Measurements from ENCODE around the gene SRSF11. TPM values are rescaled to one million over a fixed set of nuclear protein-coding genes. Genes with fewer than 3 reads are reported as not detected.

The SRSF11 gene
- total RNA-seq, 1 donor from 2014 or later, result 146 TPM

DNA sequence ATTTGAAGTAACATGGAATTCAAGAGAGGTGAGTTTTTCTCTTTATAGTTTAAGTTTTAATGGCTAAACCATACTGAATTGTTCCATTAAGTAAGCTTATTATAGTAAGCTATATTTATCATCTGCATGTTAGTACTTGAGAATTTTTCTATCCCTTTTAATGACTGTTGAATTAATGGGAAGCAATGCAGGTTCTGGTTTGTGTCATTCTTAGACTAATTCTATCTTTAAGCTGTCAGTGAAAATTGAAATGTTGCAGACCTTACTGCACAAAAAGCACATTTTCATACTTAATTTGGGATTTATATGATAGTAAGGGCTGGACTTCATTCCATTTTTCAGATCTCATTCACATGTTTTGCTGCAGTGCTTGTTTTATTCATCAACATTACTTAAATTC, 25.9 kb downstream of the SRSF11 start:
- Histone ChIP-seq H3K4me3 (no peak overlapping the region), H3K27me3 (no peaks in the 10 kb centered on the region), H3K4me1 (no peaks in the 10 kb centered on the region), H3K27ac (no peak overlapping the region), H3K36me3 (peaks cover 100% of the 10 kb centered on the region), H3K9me3 (no peaks in the 10 kb centered on the region)
- DNase-seq (no peak), ATAC-seq (no peak)
- intact Hi-C loops (cut with DNase I), result no loop called here
- TF ChIP-seq, protein P1, sequence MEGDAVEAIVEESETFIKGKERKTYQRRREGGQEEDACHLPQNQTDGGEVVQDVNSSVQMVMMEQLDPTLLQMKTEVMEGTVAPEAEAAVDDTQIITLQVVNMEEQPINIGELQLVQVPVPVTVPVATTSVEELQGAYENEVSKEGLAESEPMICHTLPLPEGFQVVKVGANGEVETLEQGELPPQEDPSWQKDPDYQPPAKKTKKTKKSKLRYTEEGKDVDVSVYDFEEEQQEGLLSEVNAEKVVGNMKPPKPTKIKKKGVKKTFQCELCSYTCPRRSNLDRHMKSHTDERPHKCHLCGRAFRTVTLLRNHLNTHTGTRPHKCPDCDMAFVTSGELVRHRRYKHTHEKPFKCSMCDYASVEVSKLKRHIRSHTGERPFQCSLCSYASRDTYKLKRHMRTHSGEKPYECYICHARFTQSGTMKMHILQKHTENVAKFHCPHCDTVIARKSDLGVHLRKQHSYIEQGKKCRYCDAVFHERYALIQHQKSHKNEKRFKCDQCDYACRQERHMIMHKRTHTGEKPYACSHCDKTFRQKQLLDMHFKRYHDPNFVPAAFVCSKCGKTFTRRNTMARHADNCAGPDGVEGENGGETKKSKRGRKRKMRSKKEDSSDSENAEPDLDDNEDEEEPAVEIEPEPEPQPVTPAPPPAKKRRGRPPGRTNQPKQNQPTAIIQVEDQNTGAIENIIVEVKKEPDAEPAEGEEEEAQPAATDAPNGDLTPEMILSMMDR (IDR thresholded peaks at IDR 0.05), result no peak

DNA sequence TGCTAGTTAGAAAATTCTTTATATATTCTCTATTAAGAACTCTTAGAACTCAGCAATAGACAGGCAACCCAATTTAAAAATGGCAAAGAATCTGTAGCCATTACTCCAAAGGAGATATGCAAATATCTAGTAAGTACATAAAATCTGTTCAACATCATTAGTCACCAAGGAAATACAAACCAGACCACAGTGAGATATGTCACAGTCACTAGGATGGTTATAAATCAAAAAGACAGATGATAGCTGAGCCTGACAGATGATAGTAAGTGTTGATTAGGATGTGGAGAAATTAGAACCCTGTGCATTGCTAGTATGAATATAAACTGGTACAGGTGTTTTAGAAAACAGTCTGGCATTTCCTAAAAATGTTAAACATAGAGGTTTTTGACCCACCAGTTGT, 26.6 kb downstream of the SRSF11 start:
- ATAC-seq (no peak), DNase-seq (no peak)
- TF ChIP-seq, protein P1 (IDR thresholded peaks at IDR 0.05), result no peak
- Histone ChIP-seq H3K9me3 (no peaks in the 10 kb centered on the region), H3K36me3 (peaks cover 99% of the 10 kb centered on the region), H3K27ac (no peak overlapping the region), H3K4me3 (no peak overlapping the region), H3K4me1 (no peaks in the 10 kb centered on the region), H3K27me3 (no peaks in the 10 kb centered on the region)
- intact Hi-C loops (cut with DNase I), result no loop called here

DNA sequence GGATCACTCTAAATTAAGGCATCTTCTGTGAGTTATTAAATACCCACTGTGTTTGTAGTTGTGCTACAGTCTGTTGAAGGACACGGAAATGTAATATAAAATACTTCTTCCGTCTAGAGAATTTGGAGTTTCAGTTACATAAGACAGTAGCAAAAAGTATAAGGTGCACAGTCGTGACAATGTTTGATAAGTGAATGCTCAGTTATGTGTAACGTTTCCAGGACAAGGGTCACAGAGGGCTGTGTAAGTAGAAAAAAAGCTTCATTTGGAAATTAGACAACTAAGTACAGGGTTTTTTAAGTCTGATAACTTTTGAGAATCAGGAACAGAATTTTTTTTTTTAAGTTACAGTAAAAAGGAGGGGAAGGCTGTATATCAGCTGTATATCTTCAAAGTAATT, 27.5 kb downstream of the SRSF11 start:
- no peaks in the 10 kb centered on the region for H3K4me1 ChIP-seq
- no peak overlapping the region for H3K4me3 ChIP-seq
- ATAC-seq, result no peak
- H3K9me3 ChIP-seq, result no peaks in the 10 kb centered on the region
- intact Hi-C loops (cut with DNase I), result no loop called here
- H3K27ac ChIP-seq, result no peak overlapping the region
- no peaks in the 10 kb centered on the region for H3K27me3 ChIP-seq
- TF ChIP-seq, protein P1 (IDR thresholded peaks at IDR 0.05), result no peak
- peaks cover 98% of the 10 kb centered on the region for H3K36me3 ChIP-seq
- no peak for DNase-seq

DNA sequence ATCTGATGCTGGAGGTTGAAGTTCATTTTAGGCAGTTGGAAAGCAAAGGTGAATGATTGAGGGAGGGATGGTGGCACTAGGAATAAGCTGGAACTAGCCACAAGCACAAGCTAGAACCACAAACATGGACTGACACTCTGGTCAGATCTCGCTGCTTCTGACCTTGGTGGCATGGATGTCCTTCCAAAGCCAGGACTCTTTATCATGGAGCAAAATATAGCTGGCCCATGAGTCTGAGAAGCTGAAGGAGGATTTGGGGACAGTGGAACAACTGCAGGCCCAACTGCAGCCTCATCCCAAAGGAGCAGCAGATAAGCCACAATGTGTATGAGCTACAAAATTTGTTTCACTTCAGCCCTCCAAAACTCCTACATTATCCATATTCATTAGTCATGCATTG, 35.5 kb downstream of the SRSF11 start:
- intact Hi-C loops (cut with DNase I), result no loop called here
- TF ChIP-seq, protein P1 (IDR thresholded peaks at IDR 0.05), result no peak
- no peaks in the 10 kb centered on the region for H3K9me3 ChIP-seq
- no peak overlapping the region for H3K27ac ChIP-seq
- H3K4me3 ChIP-seq, result no peak overlapping the region
- DNase-seq (no peak), ATAC-seq (no peak)
- H3K27me3 ChIP-seq, result no peaks in the 10 kb centered on the region
- no peaks in the 10 kb centered on the region for H3K4me1 ChIP-seq
- peaks cover 31% of the 10 kb centered on the region for H3K36me3 ChIP-seq

GRCh38 chr1:70264839-70265238, 43.7 kb downstream of the SRSF11 start:
- Histone ChIP-seq H3K36me3 (peaks cover 57% of the 10 kb centered on the region), H3K4me3 (no peak overlapping the region), H3K27me3 (no peaks in the 10 kb centered on the region), H3K9me3 (no peaks in the 10 kb centered on the region), H3K4me1 (no peaks in the 10 kb centered on the region), H3K27ac (no peak overlapping the region)
- DNase-seq (no peak), ATAC-seq (no peak)
- intact Hi-C loops (cut with DNase I), result no loop called here
- TF ChIP-seq, protein P1 (IDR thresholded peaks at IDR 0.05), result no peak

DNA sequence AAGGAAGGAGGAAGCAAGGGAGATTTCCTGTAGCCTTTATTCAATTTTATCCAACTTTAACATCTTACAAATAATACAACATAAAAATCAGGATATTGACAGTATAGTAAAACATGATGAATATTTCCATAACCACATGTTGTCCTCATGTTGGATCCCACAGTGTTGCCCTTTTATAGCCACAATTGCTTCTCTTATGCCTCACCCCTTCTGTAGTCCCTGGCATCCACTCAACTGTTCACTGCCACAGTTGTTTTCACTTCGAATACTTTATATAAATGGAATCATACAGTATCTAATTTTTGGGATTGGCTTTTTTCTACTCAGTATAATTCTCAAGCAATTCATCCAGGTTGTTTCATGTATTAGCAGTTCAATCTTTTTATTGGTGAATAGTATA, 44.8 kb downstream of the SRSF11 start:
- Histone ChIP-seq H3K27ac (no peak overlapping the region), H3K4me1 (no peaks in the 10 kb centered on the region), H3K9me3 (no peaks in the 10 kb centered on the region), H3K4me3 (no peak overlapping the region), H3K36me3 (peaks cover 63% of the 10 kb centered on the region), H3K27me3 (no peaks in the 10 kb centered on the region)
- DNase-seq (no peak), ATAC-seq (no peak)
- intact Hi-C loops (cut with DNase I), result no loop called here
- TF ChIP-seq, protein P1 (IDR thresholded peaks at IDR 0.05), result no peak

Data from upper lobe of right lung (tissue), 1 donor.